ENCODE data around the gene TMEM167A. TPM values are rescaled to one million over a fixed set of nuclear protein-coding genes. Genes with fewer than 3 reads are reported as not detected.

The TMEM167A gene
- total RNA-seq, 1 experiment from 2014 or later, result 139 TPM

- H4K20me1 ChIP-seq (ENCODE audit: control insufficient read depth, insufficient read depth, insufficient read length), result no peaks in the 10 kb centered on the region
- H3K9ac ChIP-seq (ENCODE audit: extremely low read depth, insufficient read length, low read length), result no peak overlapping the region
- H2BK15ac ChIP-seq (ENCODE audit: low read depth, low read length), result no peak overlapping the region
- peak overlapping the region; percentile 35 for H3K4me2 ChIP-seq (ENCODE audit: insufficient read depth, insufficient read length, low read length)
- no peak overlapping the region for H2BK5ac ChIP-seq (ENCODE audit: insufficient read length, low read length)
- peak overlapping the region; percentile 76 for H3K27ac ChIP-seq (ENCODE audit: insufficient read length, low read depth, low read length)
- no peak overlapping the region for H2BK120ac ChIP-seq (ENCODE audit: low read depth, low read length, poor library complexity, severe bottlenecking)
- H3K23me2 ChIP-seq (ENCODE audit: insufficient read length, low read depth, low read length, poor library complexity, severe bottlenecking), result no peaks in the 10 kb centered on the region
- Mint-ChIP-seq H3K27ac (peak overlapping the region; percentile 87 to 97 (median 87)), H3K4me1 (peaks cover 28 to 37% of the 10 kb centered on the region in 2 experiments), H3K27me3 (ENCODE audit: low read depth) (no peaks in the 10 kb centered on the region; the same call in 1 of the 2 replicates), H3K9me3 (no peaks in the 10 kb centered on the region), H3K4me3 (peak overlapping the region; percentile 13 to 21; a peak in 2 of 5 replicates), H3K36me3 (ENCODE audit: insufficient read depth in 1 of 3, low read depth in 3 of 3) (no peaks in the 10 kb centered on the region; a peak in 2 of 7 replicates)
- no peaks in the 10 kb centered on the region for H3K9me3 ChIP-seq (ENCODE audit: control insufficient read depth, low read depth, low read length)
- no peak overlapping the region for H2BK20ac ChIP-seq (ENCODE audit: low read depth, low read length, poor library complexity, severe bottlenecking)
- H3K18ac ChIP-seq (ENCODE audit: insufficient read length, low read depth, low read length), result no peak overlapping the region
- H3K27me3 ChIP-seq (ENCODE audit: insufficient read depth, low read length), result no peaks in the 10 kb centered on the region
- H2BK12ac ChIP-seq (ENCODE audit: insufficient read length, low read depth, low read length), result no peak overlapping the region
- H3K4ac ChIP-seq (ENCODE audit: low read depth, low read length), result no peak overlapping the region
- no peak overlapping the region for H2AFZ ChIP-seq (ENCODE audit: low read length)
- H3T11ph ChIP-seq (ENCODE audit: low read length), result no peak overlapping the region
- WGBS (ENCODE audit: extremely low coverage, insufficient read length, low lambda C conversion rate), result no CpG with 5 or more reads among the region's 2 CpGs
- no peaks in the 10 kb centered on the region for H3K79me2 ChIP-seq (ENCODE audit: insufficient read depth, low read length)
- no peak overlapping the region for H2AK5ac ChIP-seq (ENCODE audit: insufficient read length, low read length)
- no peak overlapping the region for H4K8ac ChIP-seq (replicated peaks; ENCODE audit: insufficient read length, low read depth, low read length)
- H3K79me1 ChIP-seq (ENCODE audit: insufficient read depth, low read depth, low read length, poor library complexity, severe bottlenecking), result no peaks in the 10 kb centered on the region
- no peak overlapping the region for H4K91ac ChIP-seq (ENCODE audit: insufficient read length, low read depth, low read length)
- no peak overlapping the region for H4K5ac ChIP-seq (ENCODE audit: insufficient read length, low read depth, low read length)
- peaks cover 2% of the 10 kb centered on the region; the same call in 1 of the 2 replicates for H3K4me1 ChIP-seq (ENCODE audit: insufficient read depth, low read length)
- TF ChIP-seq CTCF (conservative IDR thresholded peaks at IDR 0.05), result no peak
- H3K23ac ChIP-seq (ENCODE audit: insufficient read length, low read depth, low read length), result no peak overlapping the region
- no peak overlapping the region for H3K14ac ChIP-seq (ENCODE audit: insufficient read depth, low read length)
- DNase-seq, result peak; percentile 59
- H3K56ac ChIP-seq (ENCODE audit: insufficient read length, low read depth, low read length), result no peak overlapping the region
These were observed 50.7 kb downstream of the TMEM167A start for GRCh38 chr5:83026516-83026915.
